ENCODE data around the gene PRSS8. TPM values are rescaled to one million over a fixed set of nuclear protein-coding genes. Genes with fewer than 3 reads are reported as not detected.
A peak's percentile ranks its signal among the peaks of the same experiment; 100 is the strongest.

PRSS8 gene
- total RNA-seq, 2 experiments from 2014 or later, result not detected

DNA sequence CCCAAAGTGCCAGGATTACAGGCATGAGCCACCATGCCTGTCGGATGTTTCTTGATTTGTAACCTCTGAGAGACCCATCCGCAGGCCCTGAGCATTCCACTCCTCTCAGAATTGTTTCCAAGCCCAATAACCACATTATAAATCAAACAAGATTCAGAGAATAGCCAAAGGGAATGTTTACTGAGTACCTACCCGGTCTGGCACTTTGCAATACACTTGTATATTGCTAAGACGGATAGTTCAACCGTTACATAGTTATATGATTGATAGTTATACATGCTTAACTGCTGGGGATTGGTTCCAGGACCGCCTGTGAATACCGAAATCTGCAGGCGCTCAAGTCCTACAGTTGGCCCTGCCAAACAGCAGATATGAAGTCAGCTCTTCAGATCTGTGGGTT lies 21.1 kb downstream of the PRSS8 start:
- H3K4me1 Mint-ChIP-seq (ENCODE audit: low read depth), result peaks cover 39% of the 10 kb centered on the region
- H3K27ac Mint-ChIP-seq, result no peak overlapping the region
- intact Hi-C loops (cut with micrococcal nuclease), result no loop called here
- peaks cover 11% of the 10 kb centered on the region for H3K36me3 Mint-ChIP-seq (ENCODE audit: low read depth)
- no peak overlapping the region for H3K4me3 Mint-ChIP-seq
- H3K27me3 Mint-ChIP-seq (ENCODE audit: low read depth), result no peaks in the 10 kb centered on the region
- CTCF ChIA-PET, result no interaction called here
- DNase-seq, result no peak
- H3K9me3 Mint-ChIP-seq, result no peaks in the 10 kb centered on the region

DNA sequence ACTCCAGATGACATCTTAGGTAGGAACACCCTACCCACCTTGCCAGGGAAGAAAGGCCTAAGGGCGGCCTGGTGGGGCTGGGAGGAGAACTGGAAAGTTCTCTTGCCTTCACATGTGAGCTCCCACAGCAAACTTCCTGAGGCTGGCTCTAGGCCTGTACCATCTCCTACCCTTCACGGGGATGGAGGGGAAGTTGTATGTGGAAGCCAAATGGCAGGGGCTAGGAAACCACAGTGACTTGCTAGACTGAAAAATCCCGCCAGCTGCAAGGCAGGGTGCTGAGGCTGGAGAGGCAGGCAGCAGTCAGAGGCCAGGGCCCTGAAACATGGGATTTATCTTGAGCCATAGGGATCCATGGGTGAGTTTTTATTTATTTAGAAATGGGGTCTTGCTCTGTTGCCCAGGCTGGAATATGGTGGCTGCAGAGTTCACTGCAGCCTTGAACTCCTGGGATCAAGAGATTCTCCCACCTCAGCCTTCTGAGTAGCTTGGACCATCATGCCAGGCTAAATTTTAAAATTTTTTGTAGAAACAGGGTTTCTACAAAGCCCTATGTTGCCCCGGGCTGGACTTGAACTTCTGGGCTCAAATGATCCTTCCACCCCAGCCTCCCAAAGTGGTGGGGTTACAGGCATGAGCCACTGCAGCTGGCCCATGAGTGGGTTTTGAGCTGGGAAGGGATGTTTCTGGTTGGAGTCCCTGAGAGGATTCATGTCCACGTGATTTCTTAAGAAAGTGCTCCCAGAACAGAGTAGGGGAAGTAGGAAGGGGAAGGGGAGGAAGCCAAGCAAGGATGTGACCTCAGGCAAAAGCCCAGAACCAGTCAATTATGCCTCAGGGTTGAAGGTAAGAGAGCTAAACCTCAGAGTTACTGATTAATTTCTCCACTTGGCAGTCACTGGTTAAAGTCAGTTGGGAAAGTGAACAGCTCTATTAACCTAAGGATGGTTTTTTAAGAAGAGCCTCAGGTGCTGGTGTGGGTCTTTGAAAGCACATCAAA lies 22.1 kb downstream of the PRSS8 start:
- no peaks in the 10 kb centered on the region for H3K9me3 Mint-ChIP-seq
- CTCF ChIA-PET, result no interaction called here
- H3K27me3 Mint-ChIP-seq (ENCODE audit: low read depth), result no peaks in the 10 kb centered on the region
- no peak for DNase-seq
- H3K36me3 Mint-ChIP-seq (ENCODE audit: low read depth), result peaks cover 11% of the 10 kb centered on the region
- peak overlapping the region; percentile 63 for H3K27ac Mint-ChIP-seq
- H3K4me1 Mint-ChIP-seq (ENCODE audit: low read depth), result peaks cover 36% of the 10 kb centered on the region
- intact Hi-C loops (cut with micrococcal nuclease), result no loop called here
- no peak overlapping the region for H3K4me3 Mint-ChIP-seq

GRCh38 chr16:31112711-31113110 lies 22.8 kb downstream of the PRSS8 start:
- Mint-ChIP-seq H3K27me3 (ENCODE audit: low read depth) (no peaks in the 10 kb centered on the region), H3K4me3 (no peak overlapping the region), H3K36me3 (ENCODE audit: low read depth) (peaks cover 11% of the 10 kb centered on the region), H3K9me3 (no peaks in the 10 kb centered on the region), H3K27ac (no peak overlapping the region), H3K4me1 (ENCODE audit: low read depth) (peaks cover 34% of the 10 kb centered on the region)
- no peak for DNase-seq
- intact Hi-C loops (cut with micrococcal nuclease), result no loop called here
- CTCF ChIA-PET, result no interaction called here

DNA sequence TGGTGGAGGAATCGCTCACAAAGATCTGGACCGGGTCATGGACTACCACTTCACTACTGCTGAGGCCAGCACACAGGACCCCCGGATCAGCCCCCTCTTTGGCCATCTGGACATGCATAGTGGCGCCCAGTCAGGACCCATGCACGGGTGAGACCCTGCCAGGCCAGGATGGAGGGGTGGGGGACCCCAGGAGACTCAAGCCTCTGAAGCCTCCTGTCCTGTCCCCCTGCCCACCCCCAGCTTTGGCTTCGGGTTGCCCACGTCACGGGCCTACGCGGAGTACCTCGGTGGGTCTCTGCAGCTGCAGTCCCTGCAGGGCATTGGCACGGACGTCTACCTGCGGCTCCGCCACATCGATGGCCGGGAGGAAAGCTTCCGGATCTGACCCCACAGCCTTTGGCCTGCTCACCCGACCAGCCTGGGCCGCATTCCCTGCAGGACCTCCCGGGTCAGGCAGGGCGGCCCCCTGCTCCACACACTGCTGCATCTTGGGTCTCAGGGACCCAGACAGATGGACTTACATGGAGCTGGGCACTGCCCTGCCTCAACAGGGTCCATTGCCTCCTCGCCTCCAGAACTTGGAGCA lies 23.6 kb downstream of the PRSS8 start:
- Mint-ChIP-seq H3K4me1 (ENCODE audit: low read depth) (peaks cover 38% of the 10 kb centered on the region), H3K9me3 (no peaks in the 10 kb centered on the region), H3K27me3 (ENCODE audit: low read depth) (no peaks in the 10 kb centered on the region), H3K27ac (no peak overlapping the region), H3K36me3 (ENCODE audit: low read depth) (peaks cover 11% of the 10 kb centered on the region), H3K4me3 (no peak overlapping the region)
- no peak for DNase-seq
- CTCF ChIA-PET, result no interaction called here
- intact Hi-C loops (cut with micrococcal nuclease), result no loop called here

DNA sequence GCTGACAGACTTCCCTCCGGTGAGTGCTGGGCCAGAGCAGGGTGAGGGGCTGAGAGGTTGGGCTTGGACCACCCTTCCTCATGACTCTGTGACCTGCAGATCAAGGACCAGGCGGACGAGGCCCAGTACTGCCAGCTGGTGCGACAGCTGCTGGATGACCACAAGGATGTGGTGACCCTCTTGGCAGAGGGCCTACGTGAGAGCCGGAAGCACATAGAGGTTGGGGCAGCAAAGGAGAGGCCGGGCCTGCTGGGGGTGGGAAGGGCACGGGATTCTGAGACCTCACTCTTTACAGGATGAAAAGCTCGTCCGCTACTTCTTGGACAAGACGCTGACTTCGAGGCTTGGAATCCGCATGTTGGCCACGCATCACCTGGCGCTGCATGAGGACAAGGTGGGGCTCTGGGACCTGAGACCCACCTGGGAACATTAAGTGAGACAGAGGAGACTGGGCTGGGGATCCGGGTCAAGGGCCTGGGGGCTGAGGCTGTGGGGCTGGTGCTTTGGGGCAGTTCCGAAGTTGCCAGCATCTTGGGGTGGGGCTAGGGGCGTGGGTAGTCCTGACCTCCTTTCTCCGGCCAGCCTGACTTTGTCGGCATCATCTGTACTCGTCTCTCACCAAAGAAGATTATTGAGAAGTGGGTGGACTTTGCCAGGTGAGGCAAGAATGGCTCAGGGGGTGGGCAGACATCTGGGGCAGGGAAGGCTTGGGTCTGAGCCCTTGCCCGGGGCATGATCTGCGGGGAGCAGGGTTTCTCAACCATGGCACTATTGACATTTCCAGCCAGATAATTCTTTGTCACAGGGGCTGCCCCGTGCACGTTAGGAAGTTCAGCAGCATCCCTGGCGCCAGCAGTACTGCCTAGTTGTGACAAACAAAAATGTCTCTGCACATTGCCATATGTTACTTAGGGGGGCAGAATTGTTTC lies 25.2 kb downstream of the PRSS8 start:
- Mint-ChIP-seq H3K4me3 (peak overlapping the region; percentile 74), H3K4me1 (ENCODE audit: low read depth) (peaks cover 34% of the 10 kb centered on the region), H3K27ac (no peak overlapping the region), H3K36me3 (ENCODE audit: low read depth) (peaks cover 11% of the 10 kb centered on the region), H3K27me3 (ENCODE audit: low read depth) (no peaks in the 10 kb centered on the region), H3K9me3 (no peaks in the 10 kb centered on the region)
- intact Hi-C loops (cut with micrococcal nuclease), result no loop called here
- CTCF ChIA-PET, result no interaction called here
- no peak for DNase-seq

- intact Hi-C loops (cut with micrococcal nuclease), result loop anchor here (2.0 kb wide), 1 partner anchor 15 kb away; the partner anchor contains the start of gene VKORC1
- peak overlapping the region; percentile 74 for H3K4me3 Mint-ChIP-seq
- H3K4me1 Mint-ChIP-seq (ENCODE audit: low read depth), result peaks cover 32% of the 10 kb centered on the region
- CTCF ChIA-PET, result no interaction called here
- DNase-seq, result no peak
- no peak overlapping the region for H3K27ac Mint-ChIP-seq
- H3K9me3 Mint-ChIP-seq, result no peaks in the 10 kb centered on the region
- no peaks in the 10 kb centered on the region for H3K27me3 Mint-ChIP-seq (ENCODE audit: low read depth)
- H3K36me3 Mint-ChIP-seq (ENCODE audit: low read depth), result peaks cover 11% of the 10 kb centered on the region
These were observed 25.9 kb downstream of the PRSS8 start for GRCh38 chr16:31109622-31110021.

DNA sequence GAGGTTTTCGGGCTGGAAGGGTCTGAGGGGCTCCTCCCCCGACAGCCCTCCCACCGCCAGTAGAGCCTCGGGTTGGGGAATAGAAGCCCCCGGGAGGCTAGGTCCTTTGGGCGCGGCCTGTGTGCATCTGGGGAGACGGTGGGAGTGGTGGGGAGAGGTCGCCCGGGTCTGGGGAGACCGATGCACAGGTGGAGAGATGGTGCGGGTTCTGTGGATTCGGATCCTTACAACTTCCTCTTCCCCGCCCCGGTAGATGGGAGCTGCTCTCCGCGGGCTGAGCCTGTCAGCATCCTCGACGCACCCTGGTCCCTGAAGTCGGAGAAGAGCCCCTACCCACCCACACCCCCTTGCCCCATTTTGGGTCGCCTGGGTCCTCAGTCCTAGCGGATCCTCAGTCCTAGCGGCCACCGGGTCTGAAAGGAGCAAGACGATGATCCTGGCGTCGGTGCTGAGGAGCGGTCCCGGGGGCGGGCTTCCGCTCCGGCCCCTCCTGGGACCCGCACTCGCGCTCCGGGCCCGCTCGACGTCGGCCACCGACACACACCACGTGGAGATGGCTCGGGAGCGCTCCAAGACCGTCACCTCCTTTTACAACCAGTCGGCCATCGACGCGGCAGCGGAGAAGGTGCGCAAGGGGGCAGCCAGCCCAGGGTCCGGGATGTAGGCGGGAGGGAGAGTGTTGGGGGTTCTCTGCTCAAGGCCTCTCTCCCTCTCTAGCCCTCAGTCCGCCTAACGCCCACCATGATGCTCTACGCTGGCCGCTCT lies 26.6 kb downstream of the PRSS8 start:
- H3K4me3 Mint-ChIP-seq, result peak overlapping the region; percentile 74
- CTCF ChIA-PET, result interaction anchor here (1.4 kb wide), 1 partner anchor 33 kb away, joined by 6 read pairs; no protein-coding TSS in a partner anchor
- H3K4me1 Mint-ChIP-seq (ENCODE audit: low read depth), result peaks cover 29% of the 10 kb centered on the region

DNA sequence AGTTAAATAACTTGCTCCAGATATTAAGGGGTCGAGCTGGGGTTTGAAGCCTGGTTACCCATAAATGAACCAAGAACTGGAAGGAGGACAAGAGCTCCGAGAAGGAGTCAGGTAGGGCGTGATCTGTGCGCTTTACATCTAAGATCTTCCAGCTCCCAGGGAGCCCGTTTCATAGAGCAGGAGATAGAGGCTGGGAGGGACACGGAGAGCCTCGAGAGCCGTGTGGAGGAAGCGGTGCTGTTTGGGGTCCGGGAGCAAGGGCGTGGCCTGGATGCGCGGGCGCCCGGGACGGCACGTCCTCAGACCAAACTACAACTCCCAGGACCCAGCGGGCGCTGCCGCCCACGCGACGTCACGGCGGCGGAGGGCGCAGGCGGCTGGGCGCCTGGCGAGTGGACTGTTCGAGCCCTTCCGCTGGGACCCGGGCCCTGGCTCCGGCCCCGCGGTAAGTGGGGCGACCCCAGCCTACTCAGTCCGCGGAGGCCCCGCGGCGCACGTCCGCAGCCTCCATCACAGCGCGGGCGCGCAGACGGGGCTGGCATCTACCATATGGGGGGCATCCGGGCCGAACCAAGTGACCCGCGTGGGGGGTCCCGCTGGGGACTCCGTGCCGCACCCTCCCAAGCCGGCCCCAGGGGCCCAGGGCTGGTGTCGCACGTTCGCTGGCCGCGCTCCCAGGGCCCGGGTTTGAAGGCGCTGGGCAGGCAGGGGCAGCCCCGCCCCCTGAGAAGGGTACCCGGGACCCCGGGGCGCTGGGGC lies 27.3 kb downstream of the PRSS8 start, which contains the start of gene BCKDK:
BCKDK (plus strand) TSS at position 352 of the 759 bp plus-strand sequence. CDS start 838 bp downstream, outside the sequence.
- Mint-ChIP-seq H3K4me3 (peak within 1 kb of the TSS; percentile 89), H3K36me3 (ENCODE audit: low read depth) (peaks cover 11% of the 10 kb centered on the region), H3K27me3 (ENCODE audit: low read depth) (no peaks in the 10 kb centered on the region), H3K4me1 (ENCODE audit: low read depth) (peaks cover 27% of the 10 kb centered on the region), H3K9me3 (no peaks in the 10 kb centered on the region), H3K27ac (peak within 1 kb of the TSS; percentile 80)
- CTCF ChIA-PET, result interaction anchor here (1.2 to 1.4 kb wide), 2 partner anchors 34 to 42 kb away, joined by 3 to 6 read pairs; no protein-coding TSS in a partner anchor
- peak; percentile 74 for DNase-seq
- intact Hi-C loops (cut with micrococcal nuclease), result loop anchor here (2.0 kb wide), 1 partner anchor 13 kb away; the partner anchor contains the start of gene VKORC1

More for the DNA sequence above, 26.6 kb downstream of the PRSS8 start:
- peaks cover 11% of the 10 kb centered on the region for H3K36me3 Mint-ChIP-seq (ENCODE audit: low read depth)
- no peaks in the 10 kb centered on the region for H3K9me3 Mint-ChIP-seq
- DNase-seq, result no peak
- H3K27me3 Mint-ChIP-seq (ENCODE audit: low read depth), result no peaks in the 10 kb centered on the region
- intact Hi-C loops (cut with micrococcal nuclease), result loop anchor here (2.0 kb wide), 1 partner anchor 14 kb away; the partner anchor contains the start of gene VKORC1
- no peak overlapping the region for H3K27ac Mint-ChIP-seq

DNA sequence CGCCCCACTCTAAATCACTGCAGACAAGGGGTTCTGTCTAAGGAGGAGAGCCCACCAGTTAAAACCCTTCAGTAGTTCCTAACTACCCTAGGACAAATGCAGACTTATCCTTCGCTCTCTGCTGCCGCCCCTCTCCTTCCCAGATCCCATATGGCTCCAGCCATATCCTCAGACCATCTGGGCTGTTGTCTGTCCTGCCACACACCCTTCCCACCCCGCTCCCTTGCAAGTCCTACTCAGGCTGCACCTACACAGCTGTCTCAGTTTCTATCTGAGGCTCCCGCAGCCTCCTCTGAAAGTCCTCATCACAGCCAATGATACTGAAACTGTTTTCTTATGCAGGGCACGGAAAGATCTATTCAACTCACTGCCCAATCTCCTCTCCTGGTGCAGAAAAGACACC lies 28.1 kb downstream of the PRSS8 start:
- H3K4me3 Mint-ChIP-seq, result peak overlapping the region; percentile 89
- H3K27me3 Mint-ChIP-seq (ENCODE audit: low read depth), result no peaks in the 10 kb centered on the region
- CTCF ChIA-PET, result interaction anchor here (1.2 to 1.4 kb wide), 2 partner anchors 35 to 42 kb away, joined by 3 to 6 read pairs; no protein-coding TSS in a partner anchor
- no peaks in the 10 kb centered on the region for H3K9me3 Mint-ChIP-seq
- intact Hi-C loops (cut with micrococcal nuclease), result loop anchor here (2.0 kb wide), 1 partner anchor 35 kb away; no protein-coding TSS in a partner anchor
- H3K4me1 Mint-ChIP-seq (ENCODE audit: low read depth), result peaks cover 27% of the 10 kb centered on the region
- peaks cover 11% of the 10 kb centered on the region for H3K36me3 Mint-ChIP-seq (ENCODE audit: low read depth)
- peak; percentile 61 for DNase-seq
- H3K27ac Mint-ChIP-seq, result peak overlapping the region; percentile 80

DNA sequence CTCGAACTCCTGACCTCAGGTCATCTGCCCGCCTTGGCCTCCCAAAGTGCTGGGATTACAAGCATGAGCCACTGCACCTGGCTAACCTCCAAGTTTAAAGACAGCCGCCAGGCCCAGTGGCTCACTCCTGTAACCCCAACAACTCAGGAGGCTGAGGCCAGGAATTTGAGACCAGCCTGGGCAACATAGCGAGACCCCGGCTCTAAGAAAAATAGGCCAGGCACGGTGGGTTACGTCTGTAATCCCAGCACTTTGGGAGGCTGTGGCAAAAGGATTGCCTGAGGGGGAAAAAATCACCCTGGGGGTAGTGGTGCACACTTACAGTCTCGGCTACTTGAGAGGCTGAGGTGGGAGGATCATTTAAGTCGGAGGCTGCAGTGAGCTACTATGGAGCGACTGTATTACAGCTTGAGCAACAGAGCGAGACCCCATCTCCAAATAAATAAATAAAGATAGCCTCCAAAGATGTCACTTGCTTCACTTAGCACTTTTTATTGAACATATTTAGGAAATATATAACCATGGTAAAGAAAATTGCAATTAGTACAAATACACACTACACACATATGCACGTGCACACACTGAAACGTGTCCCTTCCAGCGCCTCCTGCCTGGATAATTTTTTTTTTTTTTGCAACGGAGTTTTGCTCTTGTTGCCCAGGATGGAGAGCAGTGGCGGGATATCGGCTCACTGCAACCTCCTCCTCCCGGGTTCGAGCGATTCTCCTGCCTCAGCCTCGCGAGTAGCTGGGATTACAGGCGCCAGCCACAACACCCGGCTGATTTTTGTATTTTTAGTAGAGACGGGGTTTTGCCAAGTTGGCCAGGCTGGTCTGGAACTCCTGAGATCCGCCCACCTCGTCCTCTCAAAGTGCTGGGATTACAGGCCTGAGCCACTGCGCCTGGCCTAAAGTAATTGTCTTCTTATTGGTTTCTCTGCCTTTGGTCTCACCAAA lies 28.7 kb downstream of the PRSS8 start:
- no peak overlapping the region for H3K4me3 Mint-ChIP-seq
- H3K36me3 Mint-ChIP-seq (ENCODE audit: low read depth), result peaks cover 11% of the 10 kb centered on the region
- no peaks in the 10 kb centered on the region for H3K27me3 Mint-ChIP-seq (ENCODE audit: low read depth)
- no peak overlapping the region for H3K27ac Mint-ChIP-seq
- no peaks in the 10 kb centered on the region for H3K9me3 Mint-ChIP-seq
- CTCF ChIA-PET, result interaction anchor here (0.7 to 1.2 kb wide), 2 partner anchors 39 to 41 kb away, joined by 3 to 4 read pairs; no protein-coding TSS in a partner anchor
- no peak for DNase-seq
- intact Hi-C loops (cut with micrococcal nuclease), result loop anchor here (2.0 kb wide), 1 partner anchor 36 kb away; no protein-coding TSS in a partner anchor
- H3K4me1 Mint-ChIP-seq (ENCODE audit: low read depth), result peaks cover 27% of the 10 kb centered on the region
